ENCODE data around the gene MEP1A. TPM values are rescaled to one million over a fixed set of nuclear protein-coding genes. Genes with fewer than 3 reads are reported as not detected.

MEP1A gene
- total and polyA plus RNA-seq, 2 of the 13 experiments (the other 11 are each of a cell fraction or from before 2014, with no cell fraction given): 0.24 to 0.83 TPM

GRCh38 chr6:46849361-46849690 is 56.1 kb downstream of the MEP1A start (continued):
- TF ChIP-seq ZNF720 (CRISPR knock-in tag; IDR thresholded peaks at IDR 0.05): no peak
- no peak for TF ChIP-seq IKZF4 (CRISPR knock-in tag; IDR thresholded peaks at IDR 0.05; ENCODE audit: borderline replicate concordance, low read depth, not compliant biosample characterization)
- no peak for TF ChIP-seq ZNF567 (CRISPR knock-in tag; IDR thresholded peaks at IDR 0.05; ENCODE audit: borderline replicate concordance)
- TF ChIP-seq ELF4 (CRISPR knock-in tag; IDR thresholded peaks at IDR 0.05; ENCODE audit: borderline replicate concordance): no peak
- TF ChIP-seq ZNF792 (CRISPR knock-in tag; IDR thresholded peaks at IDR 0.05): no peak
- no peak for TF ChIP-seq ZFP1 (CRISPR knock-in tag; IDR thresholded peaks at IDR 0.05)
- no peak for TF ChIP-seq HNRNPL (IDR thresholded peaks at IDR 0.05; ENCODE audit: low read depth, low read length)
- no peak for TF ChIP-seq ZNF232 (CRISPR knock-in tag; IDR thresholded peaks at IDR 0.05; ENCODE audit: borderline replicate concordance)
- TF ChIP-seq DMTF1 (CRISPR knock-in tag; IDR thresholded peaks at IDR 0.05): no peak
- no peak for TF ChIP-seq SYNCRIP (IDR thresholded peaks at IDR 0.05; ENCODE audit: insufficient read depth, low read depth, low read length)

GRCh38 chr6:46850792-46851191 is 57.6 kb downstream of the MEP1A start:
- H3K36me3 ChIP-seq (replicated peaks in 1 of 2; ENCODE audit: control insufficient read depth in 1 of 2, insufficient read depth in 2 of 2, low read length in 2 of 2): no peaks in the 10 kb centered on the region
- ATAC-seq (no peak), FAIRE-seq (no peak), DNase-seq (ENCODE audit: low spot score) (no peak)
- ChIA-PET POLR2A (no interaction called here), CTCF (ENCODE audit: low intra/inter-chr PET ratio, low total read pairs) (no interaction called here)
- peaks cover 9% of the 10 kb centered on the region for H3K4me1 ChIP-seq (ENCODE audit: insufficient read depth, low read length)
- H3K9ac ChIP-seq (ENCODE audit: insufficient read depth, low read depth, low read length): no peak overlapping the region
- 33% methylated on average over 2 of the region's 2 CpGs for WGBS (ENCODE audit: low lambda C conversion rate)
- no peaks in the 10 kb centered on the region for H3K9me3 ChIP-seq (ENCODE audit: low read length)
- no peak overlapping the region for H3K4me3 ChIP-seq (replicated peaks in 1 of 3; ENCODE audit: insufficient read depth in 1 of 3, low read depth in 2 of 3, low read length in 3 of 3)
- H3K27me3 ChIP-seq (ENCODE audit: control insufficient read depth in 1 of 2, insufficient read depth in 2 of 2, low read length in 2 of 2): peaks cover 0 to 10% of the 10 kb centered on the region in 2 experiments; a peak in 1 of 5 replicates
- BruUV-seq (replicated peaks): no TSS peak
- no peak overlapping the region for H2AFZ ChIP-seq (ENCODE audit: low read length)
- H3K4me2 ChIP-seq (ENCODE audit: low read depth, low read length): no peak overlapping the region
- in situ Hi-C loops (cut with HindIII; ENCODE audit: extremely low pct_ligation_motif_present, low pct_unique_long_range_greater_than_20kb): loop anchor here (5.0 to 25.0 kb wide), 3 partner anchors 137 to 462 kb away; partner anchors contain the start of gene TNFRSF21
- H3K27ac ChIP-seq (ENCODE audit: extremely low read length, insufficient read depth, low read length): no peak overlapping the region
- no peaks in the 10 kb centered on the region for H3K79me2 ChIP-seq (ENCODE audit: insufficient read depth, low read length)
- H4K20me1 ChIP-seq (ENCODE audit: insufficient read depth, low read length): no peaks in the 10 kb centered on the region
- intact Hi-C loops (cut with micrococcal nuclease; ENCODE audit: unreplicated experiment): no loop called here
- TF ChIP-seq SALL2 (CRISPR knock-in tag; IDR thresholded peaks at IDR 0.05) (no peak), NFAT5 (CRISPR knock-in tag; IDR thresholded peaks at IDR 0.05) (no peak), ZNF362 (CRISPR knock-in tag; IDR thresholded peaks at IDR 0.05; ENCODE audit: borderline replicate concordance) (no peak), RAD21 (CRISPR knock-in tag; IDR thresholded peaks at IDR 0.05) (no peak), ZBTB42 (CRISPR knock-in tag; IDR thresholded peaks at IDR 0.05) (no peak), CAMTA2 (CRISPR knock-in tag; IDR thresholded peaks at IDR 0.05; ENCODE audit: borderline replicate concordance) (no peak), ETV5 (CRISPR knock-in tag; IDR thresholded peaks at IDR 0.05; ENCODE audit: borderline replicate concordance) (no peak)

All from HepG2 (cell line).